ENCODE measurements around the gene FAM161A.
A peak's percentile ranks its signal among the peaks of the same experiment; 100 is the strongest.
"Not testable (repeated sequence)": the region's sequence is repeated elsewhere in the genome, so short reads cannot be mapped to it uniquely, and the experiment has no call there.

FAM161A gene

DNA sequence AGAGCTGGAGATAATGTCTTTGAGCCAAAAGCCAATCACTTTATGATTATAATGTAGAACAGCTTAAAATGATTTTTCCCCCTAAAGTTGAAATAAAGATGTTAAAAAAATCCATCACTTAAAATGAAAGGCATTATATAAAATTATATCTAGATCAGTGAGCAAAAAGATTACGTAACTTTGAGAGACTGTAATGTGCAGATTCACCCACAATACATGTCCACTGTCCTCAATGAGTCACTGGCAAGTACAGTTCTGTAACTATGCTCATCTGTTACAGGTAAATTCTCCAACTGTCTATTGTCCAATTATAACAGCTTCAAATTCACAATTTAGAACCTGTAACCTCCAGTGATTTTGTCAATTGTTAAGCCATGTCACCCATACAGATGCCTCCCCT, 19.0 kb downstream of the FAM161A start:
- no peak for FAIRE-seq
- no peak for TF ChIP-seq CTCF (IDR thresholded peaks at IDR 0.05; ENCODE audit: insufficient read depth, missing control alignments)
- DNase-seq (ENCODE audit: insufficient read length, low spot score): no peak

GRCh38 chr2:61833971-61834370, 19.9 kb downstream of the FAM161A start:
- FAIRE-seq (no peak), DNase-seq (ENCODE audit: insufficient read length, low spot score) (no peak)
- TF ChIP-seq CTCF (IDR thresholded peaks at IDR 0.05; ENCODE audit: insufficient read depth, missing control alignments): no peak

DNA sequence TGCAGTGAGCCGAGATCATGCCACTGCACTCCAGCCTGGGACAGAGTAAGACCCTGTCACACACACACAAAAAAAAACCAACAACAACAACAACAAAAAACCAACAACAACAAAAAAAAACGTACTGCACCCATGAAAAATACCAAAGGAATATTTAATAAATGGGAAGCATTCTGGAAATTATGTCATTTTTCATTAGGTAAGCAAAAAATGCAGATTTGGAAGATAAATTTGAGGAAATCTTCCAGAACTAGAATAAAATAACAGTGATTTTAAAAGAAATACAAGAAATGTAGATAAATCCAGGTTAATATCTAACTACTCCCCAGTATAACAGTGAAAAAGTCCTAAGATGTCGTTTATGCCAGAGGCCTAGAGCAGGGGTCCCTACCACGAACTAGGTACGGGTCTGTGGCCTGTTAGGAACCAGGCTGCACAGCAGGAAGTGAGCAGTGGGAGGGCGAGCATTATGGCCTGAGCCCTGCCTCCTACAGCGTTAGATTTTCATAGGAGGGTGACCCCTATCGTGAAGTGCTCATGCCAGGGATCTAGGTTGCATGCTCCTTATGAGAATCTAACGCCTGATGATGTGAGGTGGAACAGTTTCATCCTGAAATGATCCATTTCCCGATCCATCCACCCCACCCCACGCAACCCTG, 21.5 kb downstream of the FAM161A start:
- FAIRE-seq (no peak), DNase-seq (ENCODE audit: insufficient read length, low spot score) (no peak)

DNA sequence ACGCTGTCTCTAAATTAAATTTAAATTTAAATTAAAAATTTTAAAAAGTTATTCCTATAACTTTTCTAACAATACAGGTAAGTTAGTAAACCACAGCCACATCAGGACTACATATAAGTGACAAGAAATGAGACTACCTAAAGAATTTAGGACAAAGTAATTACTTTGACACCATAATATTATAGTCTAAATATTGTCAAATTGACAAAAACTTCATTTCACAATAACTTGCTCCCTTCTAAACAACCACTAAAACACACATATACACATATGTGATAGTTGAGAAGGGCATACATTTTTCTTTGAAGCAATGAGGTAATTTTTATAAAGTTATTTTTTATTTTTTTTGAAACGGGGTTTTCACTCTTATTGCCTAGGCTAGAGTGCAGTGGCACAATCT, 31.6 kb downstream of the FAM161A start:
- TF ChIP-seq CTCF (IDR thresholded peaks at IDR 0.05; ENCODE audit: insufficient read depth, missing control alignments): no peak
- DNase-seq (ENCODE audit: insufficient read length, low spot score): no peak
- FAIRE-seq: no peak

More for the DNA sequence above, 21.5 kb downstream of the FAM161A start:
- TF ChIP-seq CTCF (IDR thresholded peaks at IDR 0.05; ENCODE audit: insufficient read depth, missing control alignments): no peak

DNA sequence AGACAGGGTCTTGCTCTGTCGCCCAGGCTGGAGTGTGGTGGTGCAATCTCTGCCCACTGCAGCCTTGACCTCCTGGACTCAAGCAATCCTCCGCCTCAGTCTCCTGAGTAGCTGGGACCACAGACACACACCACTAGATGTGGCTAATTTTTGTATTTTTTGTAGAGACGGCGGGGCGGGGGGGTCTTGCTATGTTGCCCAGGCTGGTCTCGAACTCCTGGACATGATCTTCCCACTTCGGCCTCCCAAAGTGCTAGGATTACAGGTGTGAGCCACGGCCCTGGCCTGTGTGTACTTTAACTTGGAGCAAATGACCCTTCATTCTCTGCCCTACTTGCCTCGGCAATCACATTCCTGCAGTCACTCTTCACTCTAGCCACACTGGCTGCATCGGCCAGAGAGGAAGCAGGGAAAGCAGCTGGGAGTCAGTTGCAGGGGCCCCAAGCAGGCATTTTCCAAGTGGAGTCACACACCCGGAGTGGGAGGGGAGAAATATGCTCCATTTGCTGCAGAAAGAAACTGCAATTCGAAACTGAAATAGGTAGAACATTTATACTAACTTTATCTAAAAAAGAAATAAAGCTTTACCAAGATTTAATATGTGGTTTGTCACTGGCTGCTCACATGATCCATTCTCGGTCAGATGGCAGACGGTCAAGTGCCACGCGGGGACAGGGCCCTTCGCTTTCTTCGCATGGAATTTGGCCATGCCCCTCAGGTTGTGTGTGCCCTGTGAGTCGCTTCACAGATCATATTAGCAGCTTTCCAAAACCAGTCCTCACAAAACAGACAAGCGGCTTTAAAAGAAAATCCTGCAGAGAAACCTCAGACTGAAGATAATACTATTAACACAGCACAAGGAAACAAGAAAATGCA, 37.1 kb downstream of the FAM161A start:
- DNase-seq (ENCODE audit: insufficient read length, low spot score): peak; percentile 40
- no peak for FAIRE-seq

DNA sequence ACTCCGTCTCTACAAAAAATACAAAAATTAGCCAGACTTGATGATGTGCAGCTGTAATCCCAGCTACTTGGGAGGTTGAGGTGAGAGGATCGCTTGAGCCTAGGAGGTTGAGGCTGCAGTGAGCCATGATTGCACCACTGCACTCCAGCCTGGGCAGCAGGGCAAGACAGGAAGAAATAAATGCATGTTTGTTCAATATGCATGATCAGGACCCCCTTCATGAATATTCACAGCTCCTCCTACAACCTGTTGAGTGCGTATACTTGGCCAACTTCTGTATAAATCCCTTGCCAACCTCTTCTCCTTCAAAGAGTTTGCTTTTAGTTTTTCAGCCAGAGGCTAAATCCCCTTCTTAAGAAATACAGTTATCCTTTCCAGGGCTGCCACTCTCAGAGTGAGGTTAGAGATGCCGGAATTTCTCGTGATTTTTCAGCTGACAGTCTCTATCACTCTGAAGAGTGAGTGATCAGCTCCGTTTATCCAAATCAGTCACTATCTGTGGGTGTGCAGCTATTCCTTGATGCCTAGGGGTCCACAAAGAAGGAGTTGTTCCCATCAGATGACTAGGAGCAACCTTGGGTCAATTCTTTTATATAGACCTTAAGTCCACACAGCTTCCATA, 39.2 kb downstream of the FAM161A start:
- no peak for FAIRE-seq
- TF ChIP-seq CTCF (IDR thresholded peaks at IDR 0.05; ENCODE audit: insufficient read depth, missing control alignments): no peak

More for the DNA sequence above, 37.1 kb downstream of the FAM161A start:
- no peak for TF ChIP-seq CTCF (IDR thresholded peaks at IDR 0.05; ENCODE audit: insufficient read depth, missing control alignments)

DNA sequence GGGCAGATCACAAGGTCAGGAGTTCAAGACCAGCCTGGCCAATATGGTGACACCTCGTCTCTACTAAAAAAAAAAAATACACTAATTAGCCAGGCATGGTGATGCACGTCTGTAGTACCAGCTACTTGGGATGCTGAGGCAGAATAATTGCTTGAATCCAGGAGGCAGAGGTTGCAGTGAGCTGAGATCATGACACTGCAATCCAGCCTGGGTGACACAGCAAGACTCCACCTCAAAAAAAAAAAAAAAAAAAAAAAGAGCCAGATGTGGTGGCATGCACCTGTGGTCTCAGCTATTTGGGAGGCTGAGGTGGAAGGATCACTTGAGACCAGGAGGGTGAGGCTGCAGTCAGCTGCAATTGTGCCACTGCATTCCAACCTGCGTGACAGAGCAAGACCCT, 40.5 kb downstream of the FAM161A start:
- DNase-seq (ENCODE audit: insufficient read length, low spot score); FAIRE-seq: not testable (repeated sequence)

More for the DNA sequence above, 39.2 kb downstream of the FAM161A start:
- DNase-seq (ENCODE audit: insufficient read length, low spot score): no peak
